Activated T-helper 9 cell treated with anti-CD3 and anti-CD28 coated beads, Interleukin-2, amount 50 U/mL, for 16 hours (primary cell): Measurements from ENCODE around the gene ATP11A.
"Not testable (repeated sequence)": the region's sequence is repeated elsewhere in the genome, so short reads cannot be mapped to it uniquely, and the experiment has no call there.

ENCODE experiments used
- DNase-seq: peaks from one replicate; pipeline ENCODE4 v3.0.0-alpha.2; 2020; ENCODE audit warnings: low read depth

ATP11A gene

GRCh38 chr13:112670864-112671263 is 19.0 kb upstream of the ATP11A start:
- DNase-seq = no peak

GRCh38 chr13:112671359-112671758 is 18.5 kb upstream of the ATP11A start:
- no peak for DNase-seq

GRCh38 chr13:112672651-112673284 is 17.1 kb upstream of the ATP11A start:
- DNase-seq = no peak

- DNase-seq = no peak
Measured at GRCh38 chr13:112674412-112675365, 15.1 kb upstream of the ATP11A start.

- no peak for DNase-seq
Measured at GRCh38 chr13:112675366-112675756, 14.5 kb upstream of the ATP11A start.

- not testable (repeated sequence) for DNase-seq
Measured at GRCh38 chr13:112677421-112677962, 12.3 kb upstream of the ATP11A start.

- no peak for DNase-seq
Measured at GRCh38 chr13:112679381-112679780, 10.5 kb upstream of the ATP11A start.

- no peak for DNase-seq
Measured at GRCh38 chr13:112679932-112680677, 9.7 kb upstream of the ATP11A start.

- DNase-seq = no peak
Measured at GRCh38 chr13:112680741-112681360, 9.0 kb upstream of the ATP11A start.

- DNase-seq = no peak
Measured at GRCh38 chr13:112683581-112683980, 6.3 kb upstream of the ATP11A start.

GRCh38 chr13:112684071-112684845 is 5.6 kb upstream of the ATP11A start:
- DNase-seq = no peak

GRCh38 chr13:112685189-112685805 is 4.5 kb upstream of the ATP11A start:
- DNase-seq = not testable (repeated sequence)

GRCh38 chr13:112685896-112686295 is 3.9 kb upstream of the ATP11A start:
- DNase-seq = no peak

- no peak for DNase-seq
Measured at GRCh38 chr13:112686364-112686763, 3.5 kb upstream of the ATP11A start.

- DNase-seq = no peak
Measured at GRCh38 chr13:112686987-112687386, 2.9 kb upstream of the ATP11A start.

GRCh38 chr13:112687836-112688559 is 1.8 kb upstream of the ATP11A start:
- DNase-seq = no peak

- peak; percentile 38 for DNase-seq
Measured at GRCh38 chr13:112688560-112689302, 1.1 kb upstream of the ATP11A start.

- DNase-seq = no peak
Measured at GRCh38 chr13:112690283-112690929, 568 bp downstream of the ATP11A start.

- DNase-seq = no peak
Measured at GRCh38 chr13:112692104-112692503, 2.3 kb downstream of the ATP11A start.
